ENCODE results near the gene TNNT2. TPM values are rescaled to one million over a fixed set of nuclear protein-coding genes. Genes with fewer than 3 reads are reported as not detected.

The TNNT2 gene
- 0.33 TPM for total RNA-seq

DNA sequence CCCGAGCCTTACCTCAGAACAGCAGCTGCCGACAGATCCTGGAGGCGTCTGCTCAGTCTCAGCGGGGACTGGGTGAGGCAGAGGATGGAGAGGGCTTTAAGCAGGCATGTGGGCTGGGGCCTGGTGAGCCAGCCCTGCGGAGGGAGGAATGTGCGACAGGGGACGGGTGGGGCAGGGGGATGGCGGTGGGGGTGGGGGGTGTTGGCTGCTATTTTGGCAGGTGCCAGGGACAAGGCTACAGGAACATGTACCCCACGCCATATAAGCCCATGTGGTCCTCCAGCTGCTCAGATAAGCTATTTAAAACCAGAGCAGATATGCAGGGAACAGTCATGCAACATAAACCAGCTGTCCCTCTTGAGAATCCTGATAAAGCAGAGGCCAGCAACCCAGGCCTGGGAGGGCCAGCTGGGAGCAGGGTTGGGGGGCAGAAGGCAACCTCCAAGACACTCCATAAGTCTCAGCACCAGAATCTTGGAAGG is at the start of gene TNNT2:
TSS of gene TNNT2 (minus strand) at position 70 of the 482 bp plus-strand sequence. CDS start 4,426 bp downstream, outside the sequence.
- DNase-seq (ENCODE audit: low spot score) (no peak), ATAC-seq (no peak)

DNA sequence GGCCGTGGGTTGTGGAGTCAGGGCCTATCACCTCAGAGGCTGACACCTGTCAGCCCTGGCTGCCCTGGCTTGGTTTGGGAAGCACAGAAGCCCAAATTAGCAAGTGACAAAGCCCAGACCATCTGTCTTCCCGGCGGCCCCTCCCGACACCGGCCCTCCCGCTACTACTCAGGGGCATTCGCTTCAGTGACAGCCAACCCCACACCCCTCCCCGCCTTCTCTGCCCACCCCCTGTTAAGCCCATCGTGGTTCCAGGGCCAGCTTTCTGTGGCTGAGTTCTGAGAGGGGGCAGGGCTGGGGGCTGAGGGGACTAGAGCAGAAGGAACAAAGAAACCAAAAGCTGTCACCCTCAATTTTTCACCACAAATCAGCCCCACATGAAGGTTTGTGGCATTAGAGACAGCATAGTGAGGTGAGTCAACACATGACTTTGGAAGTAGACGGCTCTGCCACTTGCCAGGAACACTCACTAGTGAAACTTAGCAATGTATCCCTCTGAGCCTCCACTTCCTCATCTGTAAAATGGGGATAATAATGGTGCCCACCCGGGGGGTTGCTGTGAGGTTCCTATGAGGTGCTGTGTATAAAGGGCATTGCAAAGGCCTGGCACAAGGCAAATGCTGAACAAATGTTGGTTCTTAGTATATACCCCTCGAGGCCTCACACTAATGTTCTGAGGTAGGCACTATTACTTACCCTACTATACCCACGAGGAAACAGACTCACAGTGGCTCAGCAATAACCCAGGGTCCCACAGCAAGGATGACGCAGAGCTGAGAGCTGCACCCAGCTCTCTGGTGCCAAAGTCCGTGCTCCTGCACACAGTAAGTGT is 49.2 kb upstream of the TNNT2 start:
- DNase-seq (ENCODE audit: low spot score) (no peak), ATAC-seq (no peak)

DNA sequence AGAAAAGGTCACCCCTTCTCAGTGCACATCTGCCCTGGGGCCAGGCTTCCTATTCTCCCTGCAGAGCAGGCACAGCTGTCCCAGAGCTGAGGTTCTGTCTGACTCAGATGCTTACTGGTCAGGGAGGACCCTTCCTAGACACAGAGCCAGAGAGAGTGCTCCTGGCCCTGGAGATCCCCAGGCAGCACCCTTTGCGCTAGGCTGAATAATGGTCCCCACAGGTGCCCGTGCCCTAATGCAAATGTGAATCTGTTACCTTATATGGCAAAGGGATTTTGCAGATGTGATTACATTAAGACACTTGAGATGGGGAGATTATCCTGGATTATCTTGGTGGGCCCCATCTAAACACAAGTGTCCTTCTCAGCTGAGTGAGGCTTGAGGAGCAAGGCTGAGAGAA is 46.7 kb upstream of the TNNT2 start:
- ATAC-seq: no peak
- DNase-seq (ENCODE audit: low spot score): no peak

DNA sequence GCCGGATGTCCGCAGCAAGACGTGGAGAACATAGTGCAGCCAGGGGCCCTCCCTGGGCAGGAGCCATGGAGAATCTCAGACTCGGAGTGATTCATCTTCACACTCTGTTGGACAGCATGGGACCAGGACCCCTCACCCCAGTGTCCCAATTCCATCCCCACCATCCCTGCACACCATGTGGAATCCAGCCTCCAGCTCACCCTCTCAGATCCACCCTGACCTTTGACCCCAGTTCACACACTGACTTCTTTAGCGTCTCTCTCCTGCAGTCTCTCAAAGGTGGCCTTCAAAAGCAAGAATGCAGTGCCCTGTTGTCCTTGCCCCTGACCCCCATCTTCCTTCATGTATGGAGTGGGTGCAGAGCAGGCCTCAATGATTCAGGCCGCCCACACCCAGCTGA is 46.2 kb upstream of the TNNT2 start:
- ATAC-seq (no peak), DNase-seq (ENCODE audit: low spot score) (no peak)

DNA sequence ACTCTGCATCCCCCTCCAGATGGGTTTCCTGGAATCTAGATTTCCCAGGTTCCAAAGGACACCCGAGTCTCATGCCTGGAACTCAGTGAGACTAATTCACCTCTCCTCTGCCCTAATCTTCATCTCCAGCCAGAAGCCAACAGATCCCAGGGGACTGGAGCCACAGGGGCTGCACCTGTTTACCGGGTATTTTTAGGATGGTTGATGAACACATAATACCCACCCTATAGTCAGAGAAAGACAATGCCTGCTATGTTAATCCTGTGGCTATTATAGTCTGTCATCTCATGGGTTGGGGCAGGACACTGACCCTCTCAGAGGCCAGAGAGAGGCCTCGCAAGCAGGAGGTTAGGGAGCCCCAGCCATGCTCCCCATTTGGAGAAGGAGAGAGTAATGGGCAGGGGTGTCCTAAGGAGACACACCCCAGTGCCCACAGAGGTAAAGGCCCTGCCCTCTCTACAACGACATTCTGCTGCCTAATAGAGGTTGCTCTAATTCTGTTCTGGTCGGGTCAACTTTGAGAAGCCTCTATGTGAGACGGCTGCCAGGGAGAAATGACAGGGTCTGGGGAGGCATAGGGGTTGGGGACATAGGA is 45.1 kb upstream of the TNNT2 start:
- DNase-seq (ENCODE audit: low spot score): no peak
- ATAC-seq: no peak

DNA sequence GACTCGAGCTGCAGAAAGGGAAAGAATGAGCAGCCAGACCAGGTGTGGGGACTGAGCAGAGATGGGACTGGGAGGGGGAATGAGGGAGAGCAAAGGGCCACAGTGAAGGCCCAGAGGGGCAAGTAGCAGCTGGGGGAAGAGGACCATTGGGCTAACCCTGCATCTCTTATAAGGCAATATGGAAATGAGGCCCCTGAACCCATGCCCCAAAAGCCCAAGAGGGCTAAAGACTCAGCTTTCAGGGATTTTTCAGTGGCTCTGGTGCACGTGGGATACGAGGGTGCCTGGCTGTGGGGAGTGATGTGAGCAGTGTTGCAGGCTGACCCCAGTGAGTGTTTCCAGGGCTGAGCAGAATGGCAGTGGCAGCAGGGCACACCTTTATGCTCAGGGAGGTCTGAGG is 44.5 kb upstream of the TNNT2 start:
- DNase-seq (ENCODE audit: low spot score): no peak

DNA sequence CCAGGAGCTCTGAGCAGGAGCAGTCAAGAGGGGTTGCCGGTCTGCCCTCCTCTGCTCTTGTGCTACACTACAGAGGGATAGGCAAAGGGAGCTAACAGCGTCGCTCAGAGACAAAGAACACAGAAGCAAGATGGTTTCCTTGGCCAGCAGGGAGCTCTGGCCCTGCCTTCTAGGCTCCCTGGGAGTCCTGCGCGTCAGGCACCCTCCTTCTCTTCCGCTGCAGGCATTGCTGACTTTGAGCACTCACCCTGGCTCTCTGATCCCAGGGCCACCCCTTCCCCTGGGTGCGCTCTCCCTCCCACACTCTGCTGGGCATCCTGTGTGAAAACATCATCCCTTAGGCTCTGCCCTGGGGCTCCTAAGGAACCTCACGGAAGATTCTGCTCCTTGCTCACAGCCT is 43.6 kb upstream of the TNNT2 start:
- ATAC-seq: no peak
- DNase-seq (ENCODE audit: low spot score): no peak

More for the DNA sequence above, 44.5 kb upstream of the TNNT2 start:
- ATAC-seq: no peak

DNA sequence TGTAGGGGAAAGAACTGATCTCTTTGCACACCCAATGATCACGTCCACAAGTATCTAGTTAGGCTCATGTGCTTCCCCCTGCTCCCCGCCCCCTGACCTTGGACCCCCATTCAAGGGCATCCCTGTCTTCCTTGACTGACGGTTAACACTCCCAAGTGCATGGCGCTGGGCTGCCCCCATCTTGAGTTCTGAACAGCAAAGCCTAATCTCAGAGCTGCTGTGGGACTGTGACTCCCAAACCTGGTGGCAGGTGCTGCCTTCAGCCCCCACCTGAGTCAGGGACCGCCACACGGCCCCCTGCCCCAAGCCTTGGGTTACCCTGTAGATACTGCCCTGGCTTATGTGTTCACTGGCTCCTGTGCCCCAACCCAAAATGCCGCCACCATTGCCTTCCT is 43.1 kb upstream of the TNNT2 start:
- DNase-seq (ENCODE audit: low spot score): no peak
- ATAC-seq: no peak

DNA sequence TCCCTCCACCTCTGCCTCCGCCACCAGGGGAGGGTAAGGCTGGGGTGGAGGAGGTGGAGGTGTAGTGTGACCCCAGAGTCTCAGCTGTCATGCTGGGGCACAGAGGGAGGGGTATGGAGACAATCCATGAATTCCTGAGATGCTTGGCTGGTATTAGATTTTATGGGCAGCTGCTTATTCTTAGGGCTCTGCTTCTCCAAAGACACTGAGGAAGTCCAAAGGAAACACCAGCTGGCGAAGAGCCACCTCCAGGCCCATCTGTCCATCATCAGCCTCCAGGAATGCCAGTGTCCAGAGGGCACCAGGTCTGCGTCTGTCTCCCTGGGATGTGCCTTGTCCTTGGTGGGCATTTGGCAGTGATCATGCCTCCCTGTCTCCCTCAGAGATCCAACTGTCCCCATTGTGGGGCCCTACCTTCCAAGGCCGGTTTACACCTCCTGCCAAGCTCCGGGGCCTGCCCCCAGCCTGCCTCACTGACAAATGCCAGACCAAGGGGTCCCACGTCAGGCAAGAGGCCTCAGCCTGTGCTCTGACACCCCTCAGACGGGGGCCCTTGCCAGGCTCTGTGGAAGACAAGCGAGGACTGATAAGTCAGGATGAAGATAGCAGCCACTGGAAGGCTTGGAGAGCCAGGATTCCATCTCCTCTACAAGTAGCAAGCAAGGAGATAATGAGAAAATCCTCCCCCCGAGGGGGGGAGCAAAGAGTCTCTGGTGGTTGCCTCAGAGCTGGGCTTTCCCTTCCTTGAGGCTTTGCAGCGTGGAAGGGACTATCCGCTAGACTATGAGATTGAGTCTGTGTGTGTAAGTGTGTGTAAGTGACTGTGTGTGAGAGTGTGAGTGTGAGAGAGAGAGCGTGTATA is 42.5 kb upstream of the TNNT2 start:
- DNase-seq (ENCODE audit: low spot score) (no peak), ATAC-seq (no peak)

DNA sequence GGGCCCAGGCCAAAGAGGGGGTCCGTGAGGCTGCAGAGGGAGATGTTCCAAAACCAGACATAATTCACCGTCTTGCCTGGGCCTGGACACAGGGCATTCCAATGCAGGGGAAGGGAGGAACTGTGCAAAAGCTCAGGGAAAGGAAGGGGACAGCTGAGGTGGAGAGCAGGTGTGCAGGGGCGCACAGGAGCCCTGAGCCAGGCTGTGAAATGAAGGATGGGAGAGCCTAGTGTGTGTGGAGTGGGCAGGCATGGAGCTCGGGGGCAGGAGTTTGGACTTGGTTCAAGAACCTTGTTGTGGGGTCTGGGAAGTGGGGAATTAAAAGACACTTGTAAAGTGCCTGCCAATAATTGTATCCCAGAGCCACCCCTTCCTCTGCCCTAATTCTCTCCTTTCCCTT is 41.8 kb upstream of the TNNT2 start:
- ATAC-seq (no peak), DNase-seq (ENCODE audit: low spot score) (no peak)

DNA sequence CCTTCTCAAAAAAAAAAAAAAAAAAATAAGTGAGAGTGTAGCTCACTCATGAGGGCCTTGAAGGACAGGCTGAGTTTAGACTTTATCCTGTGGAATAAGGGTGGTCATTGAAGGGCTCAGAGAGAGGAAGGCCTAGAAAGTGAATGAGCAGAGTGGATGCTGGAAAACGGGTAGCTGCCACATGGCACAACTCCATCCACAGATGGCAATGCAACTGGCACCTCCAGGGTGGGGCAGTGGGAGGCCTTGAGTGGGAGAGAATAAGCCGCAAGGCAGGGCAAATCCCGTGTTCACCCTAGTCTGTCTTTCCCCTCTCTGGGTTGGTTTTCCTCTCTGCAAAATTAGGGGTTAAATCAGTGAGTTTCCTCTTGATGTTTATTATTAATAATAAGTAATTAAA is 41.0 kb upstream of the TNNT2 start:
- ATAC-seq (no peak), DNase-seq (ENCODE audit: low spot score) (no peak)

DNA sequence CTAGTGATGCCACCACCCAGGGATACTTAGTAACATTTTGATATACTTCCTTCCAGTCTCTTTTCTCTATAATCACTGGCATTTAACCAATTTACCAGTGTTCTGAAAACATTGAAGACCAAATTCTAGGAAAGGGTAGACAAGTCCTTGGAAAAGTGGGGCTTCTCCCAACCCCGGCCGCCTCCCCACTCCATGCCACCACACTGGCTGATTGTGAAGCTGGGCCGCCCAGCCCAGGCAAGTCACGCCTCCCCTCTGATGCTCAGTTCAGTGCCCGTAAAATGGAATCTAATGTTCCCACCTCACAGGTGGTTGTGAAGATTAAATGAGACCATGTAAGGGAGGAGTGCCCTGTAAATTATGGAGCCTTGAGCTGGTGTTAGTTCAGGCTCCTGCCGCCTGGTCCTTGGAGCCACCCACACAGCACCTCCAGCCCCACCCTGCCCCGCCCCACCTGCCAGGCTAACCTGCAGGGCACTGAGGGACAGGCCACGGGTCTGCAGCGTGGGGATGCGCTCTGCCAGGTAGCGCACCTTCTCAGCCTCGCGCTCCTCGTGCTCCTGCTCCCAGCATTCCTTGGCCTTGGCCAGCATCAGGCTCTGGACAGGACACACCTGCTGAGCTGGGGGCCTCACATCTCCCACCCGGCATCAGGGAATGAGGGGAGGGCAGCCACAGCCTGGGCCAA is 36.7 kb upstream of the TNNT2 start:
- ATAC-seq (no peak), DNase-seq (ENCODE audit: low spot score) (no peak)

DNA sequence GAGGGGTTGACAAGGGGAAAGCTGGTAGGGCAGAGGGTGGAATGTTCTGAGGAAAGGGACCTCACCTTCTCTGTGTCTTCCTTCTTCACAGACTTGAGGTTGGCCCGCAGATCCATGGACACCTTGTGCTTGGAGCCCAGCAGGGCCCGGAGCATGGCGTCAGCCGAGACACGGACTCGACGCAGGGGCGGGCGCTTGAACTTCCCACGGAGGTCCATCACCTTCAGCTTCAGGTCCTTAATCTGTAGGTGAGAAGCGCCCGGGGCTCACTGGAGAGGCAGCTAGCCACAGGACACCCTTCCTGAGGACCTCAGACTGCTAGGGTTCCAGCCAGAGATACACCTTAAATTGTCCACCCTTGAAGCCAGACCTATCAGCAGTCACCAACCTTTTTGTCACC is 33.8 kb upstream of the TNNT2 start:
- ATAC-seq (no peak), DNase-seq (ENCODE audit: low spot score) (no peak)

DNA sequence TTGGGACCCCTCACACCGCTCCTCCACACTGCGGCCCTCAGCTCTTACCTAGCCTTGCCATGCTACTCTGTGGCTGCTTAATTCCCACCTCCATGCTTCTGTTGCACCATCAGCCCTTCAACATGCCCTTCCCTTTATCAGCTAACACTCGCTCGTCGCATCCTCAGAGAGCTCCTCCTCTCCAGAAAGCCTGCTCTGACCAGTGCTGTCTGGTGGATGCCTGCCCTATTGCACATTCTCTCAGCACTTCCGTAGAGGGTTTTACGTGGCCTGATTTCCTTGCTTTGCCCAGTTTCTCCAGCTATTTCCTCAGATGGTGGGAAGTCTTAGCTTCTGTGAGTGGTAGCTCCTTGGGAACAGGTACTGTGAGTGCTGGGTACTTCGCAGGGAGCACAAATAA is 32.0 kb upstream of the TNNT2 start:
- no peak for DNase-seq (ENCODE audit: low spot score)
- ATAC-seq: no peak

DNA sequence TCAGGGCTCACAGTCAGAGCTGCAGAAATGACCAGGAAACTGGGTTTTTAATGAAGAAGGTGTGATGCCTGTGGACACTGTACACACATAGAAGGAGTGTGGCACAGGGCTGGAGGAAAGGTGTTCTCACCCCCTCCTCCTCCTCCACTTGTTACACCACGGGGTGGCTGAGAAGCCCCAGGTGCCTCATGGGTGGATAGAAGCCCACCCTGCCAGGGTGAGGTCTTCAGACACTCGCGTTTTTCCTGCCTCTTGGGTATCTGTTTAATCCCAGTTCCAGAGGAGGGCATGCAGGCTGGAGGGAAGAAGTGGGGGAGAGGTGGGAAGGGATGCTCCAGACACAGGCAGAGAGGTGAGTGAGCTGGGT is 31.3 kb upstream of the TNNT2 start:
- ATAC-seq (no peak), DNase-seq (ENCODE audit: low spot score) (no peak)

DNA sequence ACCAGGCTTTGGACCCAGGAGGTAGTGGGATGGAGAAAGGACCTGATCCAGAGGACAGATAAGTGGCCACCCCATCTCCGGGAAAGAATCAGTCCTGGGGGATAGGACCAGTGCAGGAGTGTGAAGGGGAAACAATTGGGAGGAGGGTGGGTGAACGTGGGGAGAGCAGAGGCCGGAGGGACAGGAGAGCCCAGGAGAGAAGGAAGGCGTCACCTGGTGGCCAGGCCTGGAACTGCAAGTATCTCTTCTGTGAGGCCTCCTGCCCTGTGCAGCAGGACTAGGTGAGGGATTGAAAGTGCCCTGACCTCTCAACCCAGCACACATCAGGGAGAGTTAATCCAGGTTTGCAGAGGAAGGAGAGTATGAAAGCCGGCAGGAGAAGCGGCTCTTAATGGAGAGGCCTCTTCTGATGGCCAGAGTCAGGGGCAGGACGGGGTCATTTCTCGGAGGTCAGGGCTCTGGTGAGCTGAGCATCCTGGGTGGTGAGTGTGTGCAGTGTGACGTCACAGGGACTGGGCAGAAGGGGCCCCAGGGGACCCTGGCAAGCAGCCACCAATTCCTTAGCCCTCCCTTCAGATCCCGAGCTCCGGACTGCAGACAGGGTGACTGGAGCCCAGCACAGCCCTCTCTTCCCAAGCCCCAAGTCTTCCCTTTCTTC is 30.8 kb upstream of the TNNT2 start:
- ATAC-seq: peak; percentile 82
- peak; percentile 79 for DNase-seq (ENCODE audit: low spot score)

DNA sequence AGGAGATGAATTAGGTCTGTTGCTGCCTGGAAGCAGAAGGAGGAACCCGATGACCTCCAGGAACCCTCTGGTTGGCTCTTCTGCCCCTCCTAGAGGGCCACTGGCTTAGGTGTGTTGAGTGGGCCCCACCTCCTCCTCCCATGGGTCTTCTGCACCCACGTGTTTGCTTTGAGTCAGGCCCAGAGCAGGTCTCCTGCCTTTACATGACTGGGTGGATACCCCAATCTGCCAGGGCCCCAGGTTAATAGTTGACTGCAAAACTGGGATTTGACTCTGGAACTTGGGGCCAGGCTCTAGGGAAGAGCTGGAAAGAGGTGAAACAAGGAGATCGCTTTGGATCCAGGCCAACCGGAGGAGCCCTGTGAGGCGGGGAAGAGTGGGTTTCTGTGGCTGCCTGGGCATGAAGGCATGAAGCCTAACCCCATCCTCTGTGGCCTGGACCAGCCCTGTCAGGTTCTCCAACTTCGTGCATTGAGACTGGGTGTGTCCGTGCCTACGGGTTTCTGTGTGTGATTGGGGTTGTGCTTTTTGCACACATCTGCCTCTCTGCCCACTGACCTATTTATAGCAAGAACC is 29.4 kb upstream of the TNNT2 start:
- ATAC-seq: no peak
- no peak for DNase-seq (ENCODE audit: low spot score)

DNA sequence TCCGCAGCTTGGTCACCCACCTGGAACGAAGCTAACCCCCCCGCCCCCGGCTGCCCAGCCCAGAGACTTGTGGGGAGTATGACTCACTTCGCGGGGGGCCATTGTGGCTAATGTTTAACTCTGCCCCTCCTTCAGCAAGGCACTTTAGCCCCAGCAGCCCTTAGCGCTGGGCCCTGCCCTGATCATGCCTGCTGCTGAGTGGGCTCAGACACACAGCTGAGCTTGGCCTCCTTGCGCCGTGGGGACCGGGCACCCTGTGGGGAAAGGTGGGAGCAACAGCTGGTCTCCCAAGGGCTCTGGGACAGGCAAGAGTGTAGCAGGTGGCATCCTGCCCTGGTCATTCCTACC is 28.0 kb upstream of the TNNT2 start:
- ATAC-seq (peak; percentile 41), DNase-seq (ENCODE audit: low spot score) (no peak)

DNA sequence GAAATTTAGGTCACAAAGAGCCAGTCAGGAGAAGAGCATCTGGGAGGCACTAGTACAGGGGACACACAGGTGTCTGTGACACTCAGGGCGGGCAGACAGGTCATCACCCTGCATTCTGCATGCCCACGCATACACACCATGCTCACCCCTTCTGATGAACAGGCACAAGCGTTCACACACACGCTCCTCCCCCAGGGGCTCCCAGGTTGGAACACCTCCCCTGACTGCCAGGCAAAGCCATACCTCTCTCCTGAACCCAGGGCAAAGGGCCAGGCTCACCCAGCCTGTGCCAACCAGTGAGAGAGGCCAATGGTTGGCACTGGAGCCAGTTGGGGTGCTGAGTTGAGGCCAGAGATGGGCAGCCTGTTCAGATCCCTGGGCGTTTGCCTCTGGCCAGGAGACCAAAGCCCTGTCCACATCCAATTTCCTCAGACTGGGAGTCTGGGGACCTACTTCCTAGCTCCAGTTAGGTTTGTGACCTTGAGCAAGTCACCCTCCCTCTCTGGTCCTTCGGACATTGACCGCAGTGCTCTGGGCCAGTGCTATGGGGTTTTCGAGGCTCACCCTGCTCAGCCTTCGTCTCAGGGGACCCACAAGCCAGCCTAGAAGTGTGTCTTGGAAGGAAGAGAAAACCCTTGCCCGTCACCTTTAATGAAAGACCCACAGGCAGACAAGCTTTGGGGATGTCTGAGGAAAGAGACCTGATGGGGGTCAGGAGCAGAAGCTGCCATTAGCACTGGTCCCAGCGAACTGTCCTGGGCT is 27.4 kb upstream of the TNNT2 start:
- ATAC-seq (peak; percentile 66), DNase-seq (ENCODE audit: low spot score) (peak; percentile 75)

DNA sequence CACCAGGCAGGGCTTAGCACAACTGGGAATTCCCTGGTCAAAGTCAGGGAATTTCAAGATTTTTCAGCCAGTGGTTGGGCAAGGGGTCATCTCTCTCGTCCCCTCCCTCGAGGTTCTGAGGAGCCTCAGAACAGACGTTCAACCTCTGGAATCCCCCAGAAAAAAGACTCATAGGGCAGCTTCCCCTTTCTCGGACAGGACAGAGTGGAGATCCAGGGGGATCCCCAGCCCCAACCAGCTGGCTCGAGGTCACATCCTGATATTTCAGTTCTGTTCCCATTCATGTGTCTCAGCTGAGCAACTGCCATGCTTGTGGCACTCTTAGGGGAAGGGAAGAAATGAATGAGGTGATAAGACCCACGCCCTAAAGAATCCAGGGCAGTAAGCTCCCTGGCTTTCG is 26.6 kb upstream of the TNNT2 start:
- ATAC-seq (no peak), DNase-seq (ENCODE audit: low spot score) (no peak)

All from left lobe of liver (tissue), 2 donors.